HG03439 (cell line): ENCODE measurements around the gene FLRT2.

ENCODE experiments used
- ATAC-seq: cut with Tn5 transposase; IDR thresholded peaks from one replicate; pipeline ENCODE4 v1.9.1; 2021; ENCODE audit warnings: mild to moderate bottlenecking, moderate library complexity; ENCODE audit not compliant: unreplicated experiment

The FLRT2 gene

GRCh38 chr14:85528897-85529631, 880 bp upstream of the FLRT2 start:
- ATAC-seq = no peak

- no peak for ATAC-seq
Measured at GRCh38 chr14:85530626-85531025, 682 bp downstream of the FLRT2 start.

GRCh38 chr14:85531141-85531586, 1.2 kb downstream of the FLRT2 start:
- ATAC-seq = no peak

GRCh38 chr14:85531587-85532373, 1.8 kb downstream of the FLRT2 start:
- no peak for ATAC-seq

- no peak for ATAC-seq
Measured at GRCh38 chr14:85532374-85533022, 2.6 kb downstream of the FLRT2 start.

- ATAC-seq = no peak
Measured at GRCh38 chr14:85533023-85533860, 3.3 kb downstream of the FLRT2 start.

GRCh38 chr14:85533861-85534291, 3.9 kb downstream of the FLRT2 start:
- no peak for ATAC-seq

GRCh38 chr14:85534458-85535293, 4.7 kb downstream of the FLRT2 start:
- no peak for ATAC-seq

- no peak for ATAC-seq
Measured at GRCh38 chr14:85535321-85535720, 5.4 kb downstream of the FLRT2 start.

- ATAC-seq = no peak
Measured at GRCh38 chr14:85535991-85536832, 6.3 kb downstream of the FLRT2 start.

- no peak for ATAC-seq
Measured at GRCh38 chr14:85536833-85537190, 6.9 kb downstream of the FLRT2 start.

GRCh38 chr14:85537526-85537925, 7.6 kb downstream of the FLRT2 start:
- no peak for ATAC-seq

GRCh38 chr14:85538636-85539035, 8.7 kb downstream of the FLRT2 start:
- ATAC-seq = no peak

- no peak for ATAC-seq
Measured at GRCh38 chr14:85539510-85539909, 9.6 kb downstream of the FLRT2 start.

- no peak for ATAC-seq
Measured at GRCh38 chr14:85542623-85543022, 12.7 kb downstream of the FLRT2 start.

GRCh38 chr14:85545738-85546137, 15.8 kb downstream of the FLRT2 start:
- ATAC-seq = no peak

GRCh38 chr14:85546390-85546789, 16.4 kb downstream of the FLRT2 start:
- no peak for ATAC-seq

GRCh38 chr14:85549697-85550096, 19.8 kb downstream of the FLRT2 start:
- ATAC-seq = no peak

- ATAC-seq = no peak
Measured at GRCh38 chr14:85554106-85554505, 24.2 kb downstream of the FLRT2 start.
